GM12878 (cell line): ENCODE data around the gene TOMM40. TPM values are rescaled to one million over a fixed set of nuclear protein-coding genes. Genes with fewer than 3 reads are reported as not detected.
"Not testable (repeated sequence)": the region's sequence is repeated elsewhere in the genome, so short reads cannot be mapped to it uniquely, and the experiment has no call there.

Source experiments
- ATAC-seq: fragments of 200-7000 bp; cut with Tn5 transposase; 3 replicates; pipeline ENCODE4 v1.9.1; 2020; ENCODE audit warnings: mild to moderate bottlenecking, moderate library complexity
- BruUV-seq: library from RNA; stranded (reverse); fragments of 400-500 nt; replicated peaks from 2 replicates; lab custom pipeline; 2021; lab: Mats Ljungman, UMichigan
- CTCF ChIA-PET: fragments of 300-600 bp; sonication (Branson Sonifier 250); formaldehyde crosslinking; extraction: SDS; loops from one replicate; lab custom pipeline; 2021; ENCODE audit warnings: inconsistent platforms; lab: Yijun Ruan, JAX
- POLR2A ChIA-PET: fragments of 350-600 bp; formaldehyde crosslinking; extraction: SDS; loops from one replicate; lab custom pipeline; 2021; ENCODE audit warnings: inconsistent platforms; lab: Charles Lee
- RAD21 ChIA-PET: fragments of 300-600 bp; sonication (Branson Sonifier 250); formaldehyde crosslinking; loops from one replicate; lab custom pipeline; 2023; ENCODE audit warnings: antibody characterized with exemption; ENCODE audit not compliant: unreplicated experiment; lab: Charles Lee
- SMC1A ChIA-PET: fragments of 300-600 bp; sonication (Branson Sonifier 250); formaldehyde crosslinking; loops from one replicate; lab custom pipeline; 2023; ENCODE audit not compliant: unreplicated experiment, uncharacterized antibody; lab: Charles Lee
- DNase-seq: peaks from one replicate; pipeline ENCODE4 v3.0.0-alpha.2; 2011; ENCODE audit warnings: low read depth, low spot score
- FAIRE-seq: peaks from 3 replicates; lab custom pipeline; 2011; peaks lifted over from hg19 to GRCh38; lab: Jason Lieb, UNC
- H2AFZ ChIP-seq: 2 replicates; pipeline ENCODE4 v1.6.0; 2011; ENCODE audit warnings: low read depth, low read length, control low read depth; ENCODE audit not compliant: control insufficient read depth
- H3K27ac ChIP-seq: 2 replicates; pipeline ENCODE4 v1.5.1; 2011; ENCODE audit warnings: control low read depth; ENCODE audit not compliant: control insufficient read depth, insufficient read depth
- H3K27me3 ChIP-seq, 2 experiments: replicated peaks in 1 of 2; 2 replicates each; pipeline versions ENCODE4 v1.6.0 to v1.6.1; 2011; ENCODE audit warnings: low read length in 1 of 2; ENCODE audit not compliant: control insufficient read depth in 2 of 2, insufficient read depth in 2 of 2
- H3K36me3 ChIP-seq, 2 experiments: 2 replicates each; pipeline ENCODE4 v1.5.1; 2011; ENCODE audit warnings: low read length in 1 of 2; ENCODE audit not compliant: control insufficient read depth in 2 of 2, insufficient read depth in 2 of 2
- H3K4me1 ChIP-seq: 2 replicates; pipeline ENCODE4 v1.6.1; 2011; ENCODE audit warnings: mild to moderate bottlenecking, low read length, moderate library complexity, mixed read lengths; ENCODE audit not compliant: control insufficient read depth, insufficient read depth
- H3K4me2 ChIP-seq: 2 replicates; pipeline ENCODE4 v1.6.0; 2011; ENCODE audit warnings: control low read depth; ENCODE audit not compliant: control insufficient read depth, insufficient read depth
- H3K4me3 ChIP-seq: fragments of 200-600 bp; sonication (generic); 2 replicates; pipeline ENCODE4 v1.5.1; 2016
- H3K79me2 ChIP-seq: 2 replicates; pipeline ENCODE4 v1.6.0; 2011; ENCODE audit warnings: low read length; ENCODE audit not compliant: control insufficient read depth, insufficient read depth
- H3K9ac ChIP-seq: 2 replicates; pipeline ENCODE4 v1.8.0; 2011; ENCODE audit warnings: low read length, control low read depth, mixed read lengths; ENCODE audit not compliant: control insufficient read depth, insufficient read depth
- H3K9me3 ChIP-seq: replicated peaks from 3 replicates; pipeline ENCODE4 v1.5.1; 2011; ENCODE audit warnings: mild to moderate bottlenecking, low read length; ENCODE audit not compliant: control insufficient read depth, insufficient read depth
- H4K20me1 ChIP-seq: 2 replicates; pipeline ENCODE4 v1.6.0; 2011; ENCODE audit not compliant: control insufficient read depth, insufficient read depth
- MLLT1 ChIP-seq: fragments of 450-650 bp; IDR thresholded peaks from 2 replicates; pipeline ENCODE4 v1.6.1; 2016; ENCODE audit warnings: mild to moderate bottlenecking
- NR2F1 ChIP-seq: fragments of 450-650 bp; conservative IDR thresholded peaks from 2 replicates; pipeline ENCODE4 v1.6.1; 2017; ENCODE audit warnings: mild to moderate bottlenecking
- PRDM15 ChIP-seq: fragments of 450-650 bp; formaldehyde crosslinking; IDR thresholded peaks from 2 replicates; pipeline ENCODE4 v1.4.0; 2020; ENCODE audit warnings: mild to moderate bottlenecking, moderate library complexity
- WGBS: methylation state at CpG from one replicate; pipeline ENCODE4 v1.1.6; 2016; ENCODE audit warnings: low lambda C conversion rate; ENCODE audit not compliant: insufficient replicate concordance, insufficient coverage; ENCODE audit errors: missing lambda C conversion rate; 5-methylcytosine and 5-hydroxymethylcytosine counted together
- in situ Hi-C: fragments of 300-500 bp; cut with MboI; formaldehyde crosslinking; loops from 9 replicates; pipeline ENCODE4 v1.14.3; 2018; ENCODE audit warnings: mixed read lengths
- intact Hi-C: fragments of 100-400 bp; cut with micrococcal nuclease; formaldehyde crosslinking; loops from one replicate; pipeline ENCODE4 v1.14.2; 2022; ENCODE audit not compliant: unreplicated experiment
- polyA plus RNA-seq, 11 experiments: library from polyadenylated mRNA; depleted of rRNA in 4 of 11; unstranded in 6 of 11; stranded (reverse) in 5 of 11; fragments of >200 nt; fragmentation: Nextera tagmentation in 4 of 11; fragmentation: Illumina TruSeq in 1 of 11; extraction: Ambion mirVana in 4 of 11; extraction: Trizol in 1 of 11; gene quantifications; 1 replicate in 1 of 11; 2 replicates in 10 of 11; pipeline versions ENCODE4 v1.2.1 to v1.2.3, GENCODE V29; 2011 to 2016; ENCODE audit warnings: inconsistent platforms in 2 of 11, missing spikeins in 2 of 11, low read depth in 1 of 11
- total RNA-seq, 4 experiments: library from RNA; depleted of rRNA in 3 of 4; stranded (reverse); fragments of >200 nt in 3 of 4; fragmentation: Illumina TruSeq in 1 of 4; extraction: Trizol in 1 of 4; gene quantifications; 2 replicates each; pipeline versions ENCODE4 v1.2.1 to v1.2.3, GENCODE V29; 2013 to 2021

Gene TOMM40
- total and polyA plus RNA-seq, 10 of the 15 experiments (the other 5 are each of a cell fraction or from before 2014, with no cell fraction given): 0.85 to 221 (median 99.9) TPM

GRCh38 chr19:44912854-44913253 lies 21.8 kb downstream of the TOMM40 start (continued):
- TF ChIP-seq PRDM15 (CRISPR knock-in tag): no peak

- ChIA-PET RAD21 (interaction anchor here (1.0 kb wide), 1 partner anchor 143 kb away, joined by 3 read pairs; no protein-coding TSS in a partner anchor), CTCF (interaction anchor here (1.4 kb wide), 1 partner anchor 11 kb away, joined by 3 read pairs; no protein-coding TSS in a partner anchor)
- H3K4me2 ChIP-seq, POLR2A ChIA-PET, H3K4me1 ChIP-seq, H4K20me1 ChIP-seq, H3K36me3 ChIP-seq, intact Hi-C loops, ATAC-seq, H3K27me3 ChIP-seq, FAIRE-seq, H2AFZ ChIP-seq, DNase-seq, in situ Hi-C loops, H3K4me3 ChIP-seq, H3K9me3 ChIP-seq, H3K79me2 ChIP-seq, H3K27ac ChIP-seq, BruUV-seq, H3K9ac ChIP-seq, SMC1A ChIA-PET: not testable (repeated sequence)
- 0 out of 2 replicates have a peak, but pooled peaks have one; percentile 39 for TF ChIP-seq MLLT1
- TF ChIP-seq NR2F1: 0 out of 2 replicates have a peak, but pooled peaks have one; percentile 5
- 55% methylated on average over 23 of the region's 23 CpGs for WGBS
Observed at GRCh38 chr19:44913512-44914432, 22.7 kb downstream of the TOMM40 start.
